ENCODE measurements around the gene PRAMEF5. TPM values are rescaled to one million over a fixed set of nuclear protein-coding genes. Genes with fewer than 3 reads are reported as not detected.
"Not testable (repeated sequence)": the region's sequence is repeated elsewhere in the genome, so short reads cannot be mapped to it uniquely, and the experiment has no call there.

Gene PRAMEF5
- polyA plus RNA-seq, 4 donors: not detected

DNA sequence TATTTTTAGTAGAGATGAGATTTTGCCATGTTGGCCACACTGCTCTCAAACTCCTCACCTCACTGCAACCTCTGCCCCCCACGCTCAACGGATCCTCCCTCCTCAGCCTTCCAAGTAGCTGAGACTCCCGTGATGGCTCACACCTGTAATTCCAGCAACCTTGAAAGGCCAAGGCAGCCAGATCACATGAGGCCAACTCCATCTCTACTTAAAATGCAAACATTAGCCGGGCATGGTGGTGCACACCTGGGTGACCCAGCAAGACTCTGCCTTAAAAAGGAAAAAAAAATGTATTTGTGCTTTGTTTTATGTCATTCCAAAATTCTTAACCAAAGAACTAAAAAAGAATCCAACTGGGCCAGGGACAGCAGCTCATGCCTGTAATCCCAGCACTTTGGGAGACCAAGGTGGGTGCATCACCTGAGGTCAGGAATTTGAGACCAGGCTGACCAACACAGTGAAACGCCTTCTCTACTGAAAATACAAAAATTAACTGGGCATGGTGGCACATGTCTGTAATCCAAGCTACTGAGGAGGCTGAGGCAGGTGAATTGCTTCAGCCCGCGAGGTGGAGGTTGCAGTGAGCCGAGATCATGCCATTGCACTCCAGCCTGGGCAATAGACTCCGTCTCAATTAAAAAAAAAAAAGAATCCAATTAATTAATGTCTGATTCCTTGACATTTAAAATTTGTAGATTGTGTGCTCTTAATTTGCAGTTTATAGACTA lies 10.3 kb upstream of the PRAMEF5 start:
- not testable (repeated sequence) for H3K36me3 ChIP-seq (ENCODE audit: control insufficient read depth in 3 of 3, insufficient read depth in 2 of 3, low read depth in 1 of 3, low read length in 3 of 3); H3K4me3 ChIP-seq (ENCODE audit: low read depth in 1 of 3, low read length in 3 of 3); H3K9me3 ChIP-seq (ENCODE audit: control insufficient read depth in 2 of 2, insufficient read depth in 1 of 2, low read depth in 1 of 2, low read length in 1 of 2); FAIRE-seq; H3K27ac ChIP-seq (ENCODE audit: low read depth in 1 of 3, low read length in 2 of 3); H3K4me1 ChIP-seq (ENCODE audit: control insufficient read depth in 3 of 3, insufficient read depth in 2 of 3, low read depth in 1 of 3, low read length in 2 of 3); H3K27me3 ChIP-seq (ENCODE audit: control insufficient read depth in 3 of 3, insufficient read depth in 3 of 3, low read length in 3 of 3); DNase-seq
- WGBS, 3 donors: 83 to 84% (median 84%) methylated on average over 9 of the region's 9 CpGs

- FAIRE-seq: not testable (repeated sequence)
- WGBS, 3 donors: 68 to 72% (median 70%) methylated on average over 5 of the region's 5 CpGs
Measured at GRCh38 chr1:13245841-13246553, 8.0 kb upstream of the PRAMEF5 start.

GRCh38 chr1:13246554-13246871 lies 7.5 kb upstream of the PRAMEF5 start:
- not testable (repeated sequence) for H3K4me3 ChIP-seq (ENCODE audit: low read depth in 1 of 3, low read length in 3 of 3); H3K4me1 ChIP-seq (ENCODE audit: control insufficient read depth in 3 of 3, insufficient read depth in 2 of 3, low read depth in 1 of 3, low read length in 2 of 3); H3K36me3 ChIP-seq (ENCODE audit: control insufficient read depth in 3 of 3, insufficient read depth in 2 of 3, low read depth in 1 of 3, low read length in 3 of 3); H3K27me3 ChIP-seq (ENCODE audit: control insufficient read depth in 3 of 3, insufficient read depth in 3 of 3, low read length in 3 of 3); DNase-seq; FAIRE-seq; H3K9me3 ChIP-seq (ENCODE audit: control insufficient read depth in 2 of 2, insufficient read depth in 1 of 2, low read depth in 1 of 2, low read length in 1 of 2); H3K27ac ChIP-seq (ENCODE audit: low read depth in 1 of 3, low read length in 2 of 3)
- 66 to 81% (median 81%) methylated on average over 2 of the region's 2 CpGs for WGBS, 3 donors

More at GRCh38 chr1:13245841-13246553, 8.0 kb upstream of the PRAMEF5 start:
- H3K27ac ChIP-seq (ENCODE audit: low read depth in 1 of 3, low read length in 2 of 3); H3K27me3 ChIP-seq (ENCODE audit: control insufficient read depth in 3 of 3, insufficient read depth in 3 of 3, low read length in 3 of 3); H3K4me3 ChIP-seq (ENCODE audit: low read depth in 1 of 3, low read length in 3 of 3); H3K4me1 ChIP-seq (ENCODE audit: control insufficient read depth in 3 of 3, insufficient read depth in 2 of 3, low read depth in 1 of 3, low read length in 2 of 3); H3K36me3 ChIP-seq (ENCODE audit: control insufficient read depth in 3 of 3, insufficient read depth in 2 of 3, low read depth in 1 of 3, low read length in 3 of 3); DNase-seq; H3K9me3 ChIP-seq (ENCODE audit: control insufficient read depth in 2 of 2, insufficient read depth in 1 of 2, low read depth in 1 of 2, low read length in 1 of 2): not testable (repeated sequence)

DNA sequence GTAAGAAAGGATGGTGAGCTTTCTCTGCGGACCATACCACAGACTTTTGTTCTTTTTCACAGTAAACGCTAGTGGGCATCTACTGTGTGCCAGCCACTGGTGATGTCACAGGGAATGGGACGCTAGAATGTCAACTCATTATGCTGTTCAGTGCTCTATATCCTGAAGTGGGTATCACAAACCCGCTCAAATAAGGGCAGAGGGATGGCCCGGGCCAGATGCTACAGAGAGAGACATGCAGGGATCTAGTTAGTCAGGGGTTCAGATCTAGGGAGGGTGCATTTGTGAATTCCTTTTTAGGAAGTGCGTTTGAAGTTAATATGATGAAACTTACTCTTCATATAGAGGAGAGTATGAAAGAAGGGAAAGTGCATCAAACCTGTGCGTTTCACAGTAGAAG lies 6.9 kb upstream of the PRAMEF5 start:
- not testable (repeated sequence) for H3K9me3 ChIP-seq (ENCODE audit: control insufficient read depth in 2 of 2, insufficient read depth in 1 of 2, low read depth in 1 of 2, low read length in 1 of 2); H3K27ac ChIP-seq (ENCODE audit: low read depth in 1 of 3, low read length in 2 of 3); H3K4me3 ChIP-seq (ENCODE audit: low read depth in 1 of 3, low read length in 3 of 3); H3K36me3 ChIP-seq (ENCODE audit: control insufficient read depth in 3 of 3, insufficient read depth in 2 of 3, low read depth in 1 of 3, low read length in 3 of 3); FAIRE-seq; H3K27me3 ChIP-seq (ENCODE audit: control insufficient read depth in 3 of 3, insufficient read depth in 3 of 3, low read length in 3 of 3); DNase-seq; H3K4me1 ChIP-seq (ENCODE audit: control insufficient read depth in 3 of 3, insufficient read depth in 2 of 3, low read depth in 1 of 3, low read length in 2 of 3)
- WGBS, 3 donors: 78 to 85% (median 83%) methylated on average over 6 of the region's 7 CpGs

DNA sequence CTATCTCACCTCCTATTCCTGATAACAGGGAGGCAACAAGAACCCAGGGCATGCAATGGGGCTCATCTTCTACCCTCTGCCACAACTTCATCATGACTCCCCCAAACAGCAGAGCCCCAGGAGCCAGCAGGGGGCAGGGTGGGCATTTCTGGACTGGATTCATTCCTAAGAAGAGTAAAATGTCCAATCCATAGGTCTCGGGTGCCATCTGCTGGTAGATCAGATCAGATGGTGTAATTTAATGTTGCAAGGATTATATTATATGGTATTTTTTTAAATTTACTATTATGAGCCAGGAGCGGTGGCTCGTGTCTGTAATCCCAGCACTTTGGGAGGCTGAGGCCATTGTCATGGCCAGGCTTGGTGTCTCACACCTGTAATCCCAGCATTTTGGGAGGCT lies 11.1 kb downstream of the PRAMEF5 start:
- H3K36me3 ChIP-seq (ENCODE audit: control insufficient read depth in 3 of 3, insufficient read depth in 2 of 3, low read depth in 1 of 3, low read length in 3 of 3); H3K4me1 ChIP-seq (ENCODE audit: control insufficient read depth in 3 of 3, insufficient read depth in 2 of 3, low read depth in 1 of 3, low read length in 2 of 3); H3K27ac ChIP-seq (ENCODE audit: low read depth in 1 of 3, low read length in 2 of 3); H3K27me3 ChIP-seq (ENCODE audit: control insufficient read depth in 3 of 3, insufficient read depth in 3 of 3, low read length in 3 of 3); DNase-seq; H3K4me3 ChIP-seq (ENCODE audit: low read depth in 1 of 3, low read length in 3 of 3); FAIRE-seq; H3K9me3 ChIP-seq (ENCODE audit: control insufficient read depth in 2 of 2, insufficient read depth in 1 of 2, low read depth in 1 of 2, low read length in 1 of 2): not testable (repeated sequence)
- 6 to 31% (median 14%) methylated on average over 2 of the region's 3 CpGs for WGBS, 3 donors

DNA sequence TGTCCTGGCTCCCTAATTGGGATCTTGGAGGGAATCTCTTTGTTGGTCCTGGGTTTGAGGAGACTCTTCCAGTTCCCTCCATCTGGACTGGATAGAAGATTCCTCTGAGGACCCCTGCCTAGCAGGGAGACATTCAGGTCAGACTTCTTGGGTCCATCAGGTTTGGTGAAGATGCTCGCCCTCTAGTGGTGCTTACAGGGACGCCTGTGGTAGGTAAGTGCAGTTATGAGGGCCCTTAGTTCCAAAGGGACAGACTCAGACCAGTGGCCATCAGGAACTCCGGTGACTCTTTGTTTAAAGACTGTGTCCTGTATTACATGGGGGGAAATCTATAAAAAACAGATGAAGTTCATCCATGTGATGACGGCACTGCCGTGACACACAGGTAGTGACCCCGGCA lies 23.0 kb downstream of the PRAMEF5 start:
- DNase-seq; H3K36me3 ChIP-seq (ENCODE audit: control insufficient read depth in 3 of 3, insufficient read depth in 2 of 3, low read depth in 1 of 3, low read length in 3 of 3); H3K27ac ChIP-seq (ENCODE audit: low read depth in 1 of 3, low read length in 2 of 3); H3K9me3 ChIP-seq (ENCODE audit: control insufficient read depth in 2 of 2, insufficient read depth in 1 of 2, low read depth in 1 of 2, low read length in 1 of 2); H3K27me3 ChIP-seq (ENCODE audit: control insufficient read depth in 3 of 3, insufficient read depth in 3 of 3, low read length in 3 of 3); H3K4me1 ChIP-seq (ENCODE audit: control insufficient read depth in 3 of 3, insufficient read depth in 2 of 3, low read depth in 1 of 3, low read length in 2 of 3); H3K4me3 ChIP-seq (ENCODE audit: low read depth in 1 of 3, low read length in 3 of 3); FAIRE-seq: not testable (repeated sequence)
- 30 to 60% (median 31%) methylated on average over 4 to 5 of the region's 6 CpGs for WGBS, 3 donors

GRCh38 chr1:13279617-13280016 lies 25.6 kb downstream of the PRAMEF5 start:
- not testable (repeated sequence) for H3K27ac ChIP-seq (ENCODE audit: low read depth in 1 of 3, low read length in 2 of 3); H3K4me3 ChIP-seq (ENCODE audit: low read depth in 1 of 3, low read length in 3 of 3); H3K4me1 ChIP-seq (ENCODE audit: control insufficient read depth in 3 of 3, insufficient read depth in 2 of 3, low read depth in 1 of 3, low read length in 2 of 3); H3K36me3 ChIP-seq (ENCODE audit: control insufficient read depth in 3 of 3, insufficient read depth in 2 of 3, low read depth in 1 of 3, low read length in 3 of 3); DNase-seq; H3K27me3 ChIP-seq (ENCODE audit: control insufficient read depth in 3 of 3, insufficient read depth in 3 of 3, low read length in 3 of 3); H3K9me3 ChIP-seq (ENCODE audit: control insufficient read depth in 2 of 2, insufficient read depth in 1 of 2, low read depth in 1 of 2, low read length in 1 of 2)
- 60 to 80% (median 65%) methylated on average over 3 of the region's 3 CpGs for WGBS, 3 donors
- FAIRE-seq: peak; percentile 19

DNA sequence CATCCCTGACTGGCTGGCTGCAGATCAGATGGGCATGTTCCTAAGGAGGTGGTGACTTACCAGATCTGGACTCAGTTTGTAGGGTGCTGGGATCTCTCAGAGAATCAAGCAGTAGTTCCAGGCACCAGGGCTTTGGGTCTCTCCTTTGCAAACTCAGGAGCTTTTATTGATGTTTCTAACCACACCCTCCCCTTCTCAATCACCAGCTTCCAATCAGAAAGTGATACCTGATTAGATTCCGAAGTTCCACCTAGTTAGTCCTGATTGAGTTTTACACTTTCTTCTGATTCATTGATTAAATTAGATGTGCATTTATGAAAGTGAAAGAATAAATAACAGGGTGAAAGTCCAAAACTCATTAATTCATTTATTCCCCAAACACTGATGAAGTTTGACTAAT lies 31.0 kb downstream of the PRAMEF5 start, which contains the start of gene PRAMEF8:
PRAMEF8 (minus strand) TSS at position 101 of the 400 bp plus-strand sequence. CDS start 1,046 bp downstream, outside the sequence.
- no CpG with 5 or more reads among the region's 1 CpG for WGBS, 3 donors
- H3K4me1 ChIP-seq (ENCODE audit: control insufficient read depth in 3 of 3, insufficient read depth in 2 of 3, low read depth in 1 of 3, low read length in 2 of 3); H3K9me3 ChIP-seq (ENCODE audit: control insufficient read depth in 2 of 2, insufficient read depth in 1 of 2, low read depth in 1 of 2, low read length in 1 of 2); H3K27me3 ChIP-seq (ENCODE audit: control insufficient read depth in 3 of 3, insufficient read depth in 3 of 3, low read length in 3 of 3); H3K4me3 ChIP-seq (ENCODE audit: low read depth in 1 of 3, low read length in 3 of 3); DNase-seq; FAIRE-seq; H3K36me3 ChIP-seq (ENCODE audit: control insufficient read depth in 3 of 3, insufficient read depth in 2 of 3, low read depth in 1 of 3, low read length in 3 of 3); H3K27ac ChIP-seq (ENCODE audit: low read depth in 1 of 3, low read length in 2 of 3): not testable (repeated sequence)

Measured in small intestine (tissue), 7 donors.